Measurements from ENCODE around the gene LMF1.

LMF1 gene

GRCh38 chr16:878886-879285 lies 91.9 kb downstream of the LMF1 start:
- DNase-seq, result no peak
- Histone ChIP-seq H3K27me3 (ENCODE audit: insufficient read depth, low read depth, severe bottlenecking) (no peaks in the 10 kb centered on the region), H3K9me3 (ENCODE audit: severe bottlenecking) (peaks cover 6% of the 10 kb centered on the region), H3K27ac (no peak overlapping the region), H3K4me3 (ENCODE audit: low read depth, low read length) (no peak overlapping the region), H3K36me3 (no peaks in the 10 kb centered on the region)
- TF ChIP-seq CTCF (IDR thresholded peaks at IDR 0.05; ENCODE audit: low read depth, low read length), result no peak

GRCh38 chr16:878072-878784 lies 92.6 kb downstream of the LMF1 start:
- Histone ChIP-seq H3K9me3 (ENCODE audit: severe bottlenecking) (no peaks in the 10 kb centered on the region), H3K36me3 (no peaks in the 10 kb centered on the region), H3K27me3 (ENCODE audit: insufficient read depth, low read depth, severe bottlenecking) (no peaks in the 10 kb centered on the region), H3K27ac (no peak overlapping the region), H3K4me3 (ENCODE audit: low read depth, low read length) (no peak overlapping the region)
- DNase-seq, result no peak
- TF ChIP-seq CTCF (IDR thresholded peaks at IDR 0.05; ENCODE audit: low read depth, low read length), result no peak

- DNase-seq, result no peak
- no peak for TF ChIP-seq CTCF (IDR thresholded peaks at IDR 0.05; ENCODE audit: low read depth, low read length)
- H3K4me3 ChIP-seq (ENCODE audit: low read depth, low read length), result no peak overlapping the region
- no peak overlapping the region for H3K27ac ChIP-seq
- H3K36me3 ChIP-seq, result no peaks in the 10 kb centered on the region
- H3K27me3 ChIP-seq (ENCODE audit: insufficient read depth, low read depth, severe bottlenecking), result no peaks in the 10 kb centered on the region
- H3K9me3 ChIP-seq (ENCODE audit: severe bottlenecking), result no peaks in the 10 kb centered on the region
These were observed 93.3 kb downstream of the LMF1 start for GRCh38 chr16:877242-878071.

GRCh38 chr16:876523-877241 lies 94.1 kb downstream of the LMF1 start:
- Histone ChIP-seq H3K4me3 (ENCODE audit: low read depth, low read length) (no peak overlapping the region), H3K27me3 (ENCODE audit: insufficient read depth, low read depth, severe bottlenecking) (no peaks in the 10 kb centered on the region)
- no peak for TF ChIP-seq CTCF (IDR thresholded peaks at IDR 0.05; ENCODE audit: low read depth, low read length)

GRCh38 chr16:876041-876335 lies 94.8 kb downstream of the LMF1 start:
- Histone ChIP-seq H3K27me3 (ENCODE audit: insufficient read depth, low read depth, severe bottlenecking) (no peaks in the 10 kb centered on the region), H3K9me3 (ENCODE audit: severe bottlenecking) (no peaks in the 10 kb centered on the region), H3K36me3 (no peaks in the 10 kb centered on the region), H3K27ac (no peak overlapping the region), H3K4me3 (ENCODE audit: low read depth, low read length) (no peak overlapping the region)
- no peak for TF ChIP-seq CTCF (IDR thresholded peaks at IDR 0.05; ENCODE audit: low read depth, low read length)
- no peak for DNase-seq

More at GRCh38 chr16:876523-877241, 94.1 kb downstream of the LMF1 start:
- Histone ChIP-seq H3K36me3 (no peaks in the 10 kb centered on the region), H3K9me3 (ENCODE audit: severe bottlenecking) (no peaks in the 10 kb centered on the region), H3K27ac (no peak overlapping the region)
- no peak for DNase-seq
